Femur (tissue), 1 donor: ENCODE results near the gene SIGLEC7.
A peak's percentile ranks its signal among the peaks of the same experiment; 100 is the strongest.
"Not testable (repeated sequence)": the region's sequence is repeated elsewhere in the genome, so short reads cannot be mapped to it uniquely, and the experiment has no call there.

Experiments
- DNase-seq: peaks from one replicate; pipeline ENCODE4 v3.0.0-alpha.2; 2017

SIGLEC7 gene

GRCh38 chr19:51140441-51140840 is 1.7 kb upstream of the SIGLEC7 start:
- no peak for DNase-seq

- DNase-seq = no peak
Measured at GRCh38 chr19:51141181-51141580, 920 bp upstream of the SIGLEC7 start.

GRCh38 chr19:51142809-51143475 is 841 bp downstream of the SIGLEC7 start:
- DNase-seq = not testable (repeated sequence)

- no peak for DNase-seq
Measured at GRCh38 chr19:51143486-51143885, 1.4 kb downstream of the SIGLEC7 start.

- DNase-seq = no peak
Measured at GRCh38 chr19:51144482-51145045, 2.5 kb downstream of the SIGLEC7 start.

- DNase-seq = no peak
Measured at GRCh38 chr19:51145916-51146493, 3.9 kb downstream of the SIGLEC7 start.

GRCh38 chr19:51146751-51147150 is 4.7 kb downstream of the SIGLEC7 start:
- DNase-seq = no peak

- no peak for DNase-seq
Measured at GRCh38 chr19:51147663-51148062, 5.6 kb downstream of the SIGLEC7 start.

GRCh38 chr19:51148580-51148979 is 6.5 kb downstream of the SIGLEC7 start:
- DNase-seq = no peak

- DNase-seq = no peak
Measured at GRCh38 chr19:51150627-51151026, 8.5 kb downstream of the SIGLEC7 start.

GRCh38 chr19:51156710-51157109 is 14.6 kb downstream of the SIGLEC7 start:
- no peak for DNase-seq

GRCh38 chr19:51157265-51157664 is 15.2 kb downstream of the SIGLEC7 start:
- no peak for DNase-seq

GRCh38 chr19:51158474-51159129 is 16.5 kb downstream of the SIGLEC7 start:
- peak; percentile 40 for DNase-seq

GRCh38 chr19:51159656-51160055 is 17.6 kb downstream of the SIGLEC7 start:
- no peak for DNase-seq

GRCh38 chr19:51161266-51161665 is 19.2 kb downstream of the SIGLEC7 start:
- no peak for DNase-seq

- no peak for DNase-seq
Measured at GRCh38 chr19:51161867-51162496, 19.9 kb downstream of the SIGLEC7 start.

GRCh38 chr19:51163257-51163656 is 21.2 kb downstream of the SIGLEC7 start:
- DNase-seq = no peak

GRCh38 chr19:51164215-51164614 is 22.1 kb downstream of the SIGLEC7 start:
- no peak for DNase-seq

- DNase-seq = peak; percentile 33
Measured at GRCh38 chr19:51166846-51167490, 24.9 kb downstream of the SIGLEC7 start.

GRCh38 chr19:51168564-51169282 is 26.6 kb downstream of the SIGLEC7 start:
- DNase-seq = no peak

- peak; percentile 77 for DNase-seq
Measured at GRCh38 chr19:51169283-51169918, 27.3 kb downstream of the SIGLEC7 start.

- no peak for DNase-seq
Measured at GRCh38 chr19:51172223-51172622, 30.1 kb downstream of the SIGLEC7 start.
